ENCODE results near the gene IFI16. TPM values are rescaled to one million over a fixed set of nuclear protein-coding genes. Genes with fewer than 3 reads are reported as not detected.

IFI16 gene
- total and polyA plus RNA-seq, 10 of the 15 experiments (the other 5 are each of a cell fraction or from before 2014, with no cell fraction given): 120 to 375 (median 188) TPM

GRCh38 chr1:159000625-159001024 lies 9.1 kb upstream of the IFI16 start:
- no TSS peak for BruUV-seq (replicated peaks)
- 100% methylated on average over 1 of the region's 1 CpG for WGBS (ENCODE audit: insufficient coverage, insufficient replicate concordance, low lambda C conversion rate, missing lambda C conversion rate)
- DNase-seq (ENCODE audit: low read depth, low spot score) (no peak), ATAC-seq (no peak), FAIRE-seq (no peak)
- Histone ChIP-seq H4K20me1 (ENCODE audit: control insufficient read depth, insufficient read depth) (no peaks in the 10 kb centered on the region), H2AFZ (ENCODE audit: control insufficient read depth, low read depth, low read length) (no peak overlapping the region), H3K36me3 (ENCODE audit: control insufficient read depth in 2 of 2, insufficient read depth in 2 of 2, low read length in 1 of 2) (no peaks in the 10 kb centered on the region; a peak in 1 of 4 replicates), H3K9ac (ENCODE audit: control insufficient read depth, insufficient read depth, low read length) (no peak overlapping the region), H3K4me2 (ENCODE audit: control insufficient read depth, insufficient read depth) (no peak overlapping the region), H3K4me3 (no peak overlapping the region), H3K4me1 (ENCODE audit: control insufficient read depth, insufficient read depth, low read length) (peaks cover 10% of the 10 kb centered on the region), H3K79me2 (ENCODE audit: control insufficient read depth, insufficient read depth, low read length) (no peaks in the 10 kb centered on the region), H3K27me3 (replicated peaks in 1 of 2; ENCODE audit: control insufficient read depth in 2 of 2, insufficient read depth in 2 of 2, low read length in 1 of 2) (no peaks in the 10 kb centered on the region), H3K9me3 (replicated peaks; ENCODE audit: control insufficient read depth, insufficient read depth, low read length) (no peaks in the 10 kb centered on the region), H3K27ac (ENCODE audit: control insufficient read depth, insufficient read depth) (no peak overlapping the region)
- POLR2A ChIA-PET: interaction anchor here (1.1 kb wide), 1 partner anchor 8 kb away, joined by 3 read pairs; no protein-coding TSS in a partner anchor
- in situ Hi-C loops (cut with MboI): loop anchor here (10.0 kb wide), 1 partner anchor 716 kb away; the partner anchor contains the start of gene CD1C
- RAD21 ChIA-PET (ENCODE audit: unreplicated experiment): interaction anchor here (1.0 to 1.8 kb wide), 5 partner anchors 67 to 799 kb away, joined by 3 to 5 read pairs (median 4); no protein-coding TSS in a partner anchor
- CTCF ChIA-PET: interaction anchor here (1.0 to 3.1 kb wide), 7 partner anchors 8 to 1495 kb away, joined by 3 to 25 read pairs (median 6); no protein-coding TSS in a partner anchor
- SMC1A ChIA-PET (ENCODE audit: uncharacterized antibody, unreplicated experiment): interaction anchor here (1.0 to 4.3 kb wide), 11 partner anchors 9 to 882 kb away, joined by 3 to 46 read pairs (median 4); partner anchors contain the start of genes IFI16 and MNDA
- TF ChIP-seq ZBTB11 (CRISPR knock-in tag; IDR thresholded peaks at IDR 0.05): no peak
- TF ChIP-seq RUNX3 (IDR thresholded peaks at IDR 0.05; ENCODE audit: low read length): no peak
- no peak for TF ChIP-seq ZNF384 (IDR thresholded peaks at IDR 0.05; ENCODE audit: borderline replicate concordance, low read depth, low read length)
- TF ChIP-seq PML (IDR thresholded peaks at IDR 0.05; ENCODE audit: low read length): no peak
- TF ChIP-seq RELB (IDR thresholded peaks at IDR 0.05; ENCODE audit: low read depth): no peak
- no peak for TF ChIP-seq BMI1 (IDR thresholded peaks at IDR 0.05; ENCODE audit: borderline replicate concordance)
- no peak for TF ChIP-seq HDGF (IDR thresholded peaks at IDR 0.05)
- no peak for TF ChIP-seq IKZF2 (IDR thresholded peaks at IDR 0.05)
- TF ChIP-seq POU2F2 (IDR thresholded peaks at IDR 0.05; ENCODE audit: borderline replicate concordance, low read depth, low read length): no peak
- TF ChIP-seq ZNF687 (IDR thresholded peaks at IDR 0.05): no peak
- TF ChIP-seq SREBF2 (IDR thresholded peaks at IDR 0.05; ENCODE audit: low read length): no peak
- intact Hi-C loops (cut with micrococcal nuclease; ENCODE audit: unreplicated experiment): no loop called here
